ENCODE data around the gene FBXO24.

- TF ChIP-seq POLR2AphosphoS5 (IDR thresholded peaks at IDR 0.05; ENCODE audit: low read depth, low read length) (no peak), HDAC2 (IDR thresholded peaks at IDR 0.05; ENCODE audit: borderline replicate concordance in 1 of 2, low read depth in 2 of 2, low read length in 2 of 2) (no peak), POLR2A (IDR thresholded peaks at IDR 0.05; ENCODE audit: control extremely low read depth in 1 of 2, low read depth in 2 of 2, low read length in 2 of 2) (no peak), RAD21 (IDR thresholded peaks at IDR 0.05 in 1 of 2, conservative IDR thresholded peaks at IDR 0.05 in 1 of 2; ENCODE audit: low read depth in 2 of 2, low read length in 2 of 2) (no peak), RXRA (IDR thresholded peaks at IDR 0.05; ENCODE audit: insufficient read depth, low read depth, low read length) (no peak), JUN (IDR thresholded peaks at IDR 0.05; ENCODE audit: low read depth, low read length) (no peak), BACH1 (IDR thresholded peaks at IDR 0.05; ENCODE audit: low read length) (no peak)
Observed at GRCh38 chr7:100598425-100598824, 12.3 kb downstream of the FBXO24 start.

All from H1 (cell line).